PC-3 (cell line): ENCODE results near the gene CPLX3. TPM values are rescaled to one million over a fixed set of nuclear protein-coding genes. Genes with fewer than 3 reads are reported as not detected.

Source experiments
- ATAC-seq: fragments of 200-7000 bp; cut with Tn5 transposase; 2 replicates; pipeline ENCODE4 v1.9.1; 2020; ENCODE audit warnings: mild to moderate bottlenecking, moderate library complexity
- BruUV-seq: library from RNA; stranded (reverse); fragments of 400-500 nt; replicated peaks from 2 replicates; lab custom pipeline; 2021; lab: Mats Ljungman, UMichigan
- CTCF ChIA-PET: fragments of 300-600 bp; sonication (Branson Sonifier 250); formaldehyde crosslinking; loops from one replicate; lab custom pipeline; 2022; ENCODE audit warnings: antibody characterized with exemption; lab: Charles Lee
- POLR2A ChIA-PET: fragments of 300-600 bp; sonication (Branson Sonifier 250); formaldehyde crosslinking; loops from one replicate; lab custom pipeline; 2022; ENCODE audit warnings: antibody characterized with exemption; ENCODE audit not compliant: unreplicated experiment; lab: Charles Lee
- DNase-seq: peaks from one replicate; pipeline ENCODE4 v3.0.0-alpha.2; 2015
- H2AFZ ChIP-seq: fragments of 300-600 bp; sonication (generic); 2 replicates; pipeline ENCODE4 v1.6.0; 2016; ENCODE audit warnings: antibody characterized with exemption, low read length
- H3F3A ChIP-seq: fragments of 300-600 bp; sonication (generic); one replicate; pipeline ENCODE4 v1.6.0; 2017; ENCODE audit warnings: antibody characterized with exemption, low read length, control low read depth, mild to moderate bottlenecking; ENCODE audit not compliant: unreplicated experiment
- H3K27ac ChIP-seq: fragments of 300-600 bp; sonication (generic); 2 replicates; pipeline ENCODE4 v1.5.1; 2016; ENCODE audit warnings: mild to moderate bottlenecking, low read length
- H3K27me3 ChIP-seq: fragments of 300-600 bp; sonication (generic); 2 replicates; pipeline ENCODE4 v1.6.1; 2016; ENCODE audit warnings: low read length, mixed read lengths
- H3K36me3 ChIP-seq: fragments of 300-600 bp; sonication (generic); 2 replicates; pipeline ENCODE4 v1.6.1; 2016; ENCODE audit warnings: low read depth, mixed run types, low read length, mixed read lengths
- H3K4me1 ChIP-seq: fragments of 300-600 bp; sonication (generic); 2 replicates; pipeline ENCODE4 v1.5.1; 2016; ENCODE audit warnings: low read length; ENCODE audit not compliant: insufficient read depth
- H3K4me2 ChIP-seq: fragments of 300-600 bp; sonication (generic); 2 replicates; pipeline ENCODE4 v1.6.0; 2016; ENCODE audit warnings: low read length
- H3K4me3 ChIP-seq: fragments of 300-600 bp; sonication (generic); 2 replicates; pipeline ENCODE4 v1.5.1; 2016; ENCODE audit warnings: mild to moderate bottlenecking, low read length, mixed read lengths
- H3K79me2 ChIP-seq: fragments of 300-600 bp; sonication (generic); 2 replicates; pipeline ENCODE4 v1.6.1; 2017; ENCODE audit warnings: low read length, mixed read lengths
- H3K9ac ChIP-seq: fragments of 300-600 bp; sonication (generic); 2 replicates; pipeline ENCODE4 v1.6.0; 2016; ENCODE audit warnings: mild to moderate bottlenecking, low read length
- H3K9me2 ChIP-seq: fragments of 300-600 bp; sonication (generic); replicated peaks from 2 replicates; pipeline ENCODE4 v1.6.1; 2016; ENCODE audit warnings: mixed run types, low read length, mixed read lengths
- H3K9me3 ChIP-seq: fragments of 300-600 bp; sonication (generic); 2 replicates; pipeline ENCODE4 v1.6.1; 2016; ENCODE audit warnings: low read length, mixed read lengths
- H4K20me1 ChIP-seq: fragments of 300-600 bp; sonication (generic); 2 replicates; pipeline ENCODE4 v1.6.1; 2016; ENCODE audit warnings: low read length, mixed read lengths
- CTCF ChIP-seq: fragments of 300-600 bp; sonication (generic); conservative IDR thresholded peaks from 2 replicates; pipeline ENCODE4 v1.5.1; 2017; ENCODE audit warnings: antibody characterized with exemption, low read depth, mild to moderate bottlenecking, low read length
- EZH2 ChIP-seq: fragments of 300-600 bp; sonication (generic); IDR thresholded peaks from one replicate; pipeline ENCODE4 v1.6.1; 2017; ENCODE audit warnings: antibody characterized with exemption, mild to moderate bottlenecking, low read length; ENCODE audit not compliant: unreplicated experiment
- EZH2phosphoT487 ChIP-seq: fragments of 300-600 bp; sonication (generic); IDR thresholded peaks from 2 replicates; pipeline ENCODE4 v1.6.1; 2018; ENCODE audit warnings: mild to moderate bottlenecking, antibody characterized with exemption, low read length, borderline replicate concordance
- intact Hi-C: fragments of 100-400 bp; cut with micrococcal nuclease; formaldehyde crosslinking; loops from 2 replicates; pipeline ENCODE4 v1.9.0; 2023
- total RNA-seq: library from RNA; depleted of rRNA; stranded (reverse); fragments of >200 nt; gene quantifications from 2 replicates; pipeline ENCODE4 v1.2.3, GENCODE V29; 2014

Gene CPLX3
- total RNA-seq, 1 experiment from 2014 or later: not detected

GRCh38 chr15:74865316-74865715 is 38.9 kb downstream of the CPLX3 start:
- CTCF ChIA-PET: no interaction called here
- peaks cover 35% of the 10 kb centered on the region for H3K4me1 ChIP-seq

GRCh38 chr15:74866090-74866489 is 39.7 kb downstream of the CPLX3 start:
- Histone ChIP-seq H3F3A (no peaks in the 10 kb centered on the region), H3K27me3 (no peaks in the 10 kb centered on the region), H3K4me2 (peak overlapping the region; percentile 43; the same call in 1 of the 2 replicates), H4K20me1 (peaks cover 10% of the 10 kb centered on the region; the same call in 1 of the 2 replicates), H3K79me2 (peaks cover 72% of the 10 kb centered on the region), H3K36me3 (0 out of 2 replicates have a peak, but pooled peaks cover 3% of the 10 kb centered on the region), H3K27ac (peak overlapping the region; percentile 40), H2AFZ (no peak overlapping the region), H3K4me1 (peaks cover 35% of the 10 kb centered on the region), H3K4me3 (no peak overlapping the region), H3K9me2 (no peaks in the 10 kb centered on the region), H3K9me3 (no peaks in the 10 kb centered on the region), H3K9ac (no peak overlapping the region)
- DNase-seq (peak; percentile 74), ATAC-seq (peak; percentile 75)
- POLR2A ChIA-PET: no interaction called here
- TF ChIP-seq EZH2phosphoT487 (no peak), CTCF (no peak), EZH2 (no peak)
- no TSS peak for BruUV-seq
- CTCF ChIA-PET: no interaction called here
- intact Hi-C loops: no loop called here

More at GRCh38 chr15:74865316-74865715, 38.9 kb downstream of the CPLX3 start:
- Histone ChIP-seq H2AFZ (no peak overlapping the region), H3K9me2 (no peaks in the 10 kb centered on the region), H3K4me3 (peak overlapping the region; percentile 11; the same call in 1 of the 2 replicates), H3K9ac (no peak overlapping the region), H3F3A (no peaks in the 10 kb centered on the region), H3K4me2 (peak overlapping the region; percentile 43), H3K79me2 (peaks cover 65% of the 10 kb centered on the region), H3K9me3 (no peaks in the 10 kb centered on the region), H3K27ac (peak overlapping the region; percentile 13; the same call in 1 of the 2 replicates), H3K36me3 (0 out of 2 replicates have a peak, but pooled peaks cover 3% of the 10 kb centered on the region), H4K20me1 (peaks cover 10% of the 10 kb centered on the region; the same call in 1 of the 2 replicates), H3K27me3 (no peaks in the 10 kb centered on the region)
- no peak for ATAC-seq
- BruUV-seq: no TSS peak
- intact Hi-C loops: no loop called here
- DNase-seq: peak; percentile 52
- POLR2A ChIA-PET: interaction anchor here (0.7 kb wide), 1 partner anchor 577 kb away, joined by 7 read pairs; no protein-coding TSS in a partner anchor
- TF ChIP-seq EZH2: no peak
- TF ChIP-seq EZH2phosphoT487: no peak
- TF ChIP-seq CTCF: no peak

GRCh38 chr15:74867466-74868038 is 41.1 kb downstream of the CPLX3 start:
- H3K79me2 ChIP-seq: peaks cover 79% of the 10 kb centered on the region
- POLR2A ChIA-PET: no interaction called here
- no peak for ATAC-seq

More at GRCh38 chr15:74867466-74868038, 41.1 kb downstream of the CPLX3 start:
- H3K27me3 ChIP-seq: no peaks in the 10 kb centered on the region
- no peak overlapping the region for H3K4me3 ChIP-seq
- intact Hi-C loops: no loop called here
- CTCF ChIA-PET: no interaction called here
- H3K36me3 ChIP-seq: 0 out of 2 replicates have a peak, but pooled peaks cover 3% of the 10 kb centered on the region
- H3K9me3 ChIP-seq: no peaks in the 10 kb centered on the region
- TF ChIP-seq CTCF (no peak), EZH2 (no peak), EZH2phosphoT487 (no peak)
- no peak overlapping the region for H2AFZ ChIP-seq
- H3K9ac ChIP-seq: no peak overlapping the region
- BruUV-seq: no TSS peak
- DNase-seq: no peak
- no peak overlapping the region for H3K4me2 ChIP-seq
- H3K9me2 ChIP-seq: no peaks in the 10 kb centered on the region
- H3F3A ChIP-seq: no peaks in the 10 kb centered on the region
- H3K27ac ChIP-seq: no peak overlapping the region
- H3K4me1 ChIP-seq: peaks cover 41% of the 10 kb centered on the region
- peaks cover 10% of the 10 kb centered on the region; the same call in 1 of the 2 replicates for H4K20me1 ChIP-seq
